AG08395 (cell line): ENCODE data around the gene ATP13A1.
"Not testable (repeated sequence)": the region's sequence is repeated elsewhere in the genome, so short reads cannot be mapped to it uniquely, and the experiment has no call there.

Experiments used
- DNase-seq: peaks from one replicate; pipeline ENCODE4 v3.0.0; 2012; ENCODE audit warnings: mixed read lengths, low spot score

The ATP13A1 gene

DNA sequence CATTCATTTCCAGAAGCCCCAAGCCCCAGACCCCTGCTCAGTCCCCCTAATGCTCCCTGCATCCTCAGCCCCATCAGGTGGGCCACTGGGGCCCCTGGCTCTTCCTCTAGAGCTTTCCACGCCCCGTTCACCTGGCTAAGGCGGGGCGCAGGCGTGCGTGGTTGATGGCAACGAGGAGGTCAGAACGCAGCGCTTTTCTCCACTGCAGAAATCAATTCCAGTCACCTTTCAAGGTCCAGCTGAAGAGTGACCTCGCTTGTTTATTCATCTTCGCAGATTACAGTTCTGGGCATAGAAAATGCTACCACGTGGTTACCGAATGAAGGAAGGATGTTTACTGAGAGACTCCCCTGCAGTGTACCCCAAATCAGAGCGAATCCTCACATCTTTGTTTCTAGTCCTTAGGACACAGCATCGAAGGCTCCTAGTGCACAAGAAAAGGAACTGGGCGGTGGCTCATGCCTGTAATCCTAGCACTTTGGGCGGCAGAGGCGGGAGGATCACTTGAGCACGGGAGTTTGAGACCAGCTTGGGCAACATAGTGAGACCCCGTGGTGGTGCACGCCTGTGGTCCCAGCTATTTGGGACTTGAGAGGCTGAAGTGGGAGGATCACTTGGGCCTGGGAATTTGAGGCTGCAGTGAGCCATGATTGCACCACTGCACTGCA lies 44.2 kb downstream of the ATP13A1 start:
- no peak for DNase-seq

GRCh38 chr19:19618219-19619051 lies 45.0 kb downstream of the ATP13A1 start, which contains the start of gene PBX4:
Gene PBX4, minus strand, starts transcription at chr19:19618687. Its CDS starts 58 bp downstream, at chr19:19618629.
- peak; percentile 97 for DNase-seq

- DNase-seq: no peak
These were observed 48.4 kb downstream of the ATP13A1 start for GRCh38 chr19:19615086-19615485.

GRCh38 chr19:19613506-19613905 lies 50.0 kb downstream of the ATP13A1 start:
- DNase-seq: peak; percentile 80

DNA sequence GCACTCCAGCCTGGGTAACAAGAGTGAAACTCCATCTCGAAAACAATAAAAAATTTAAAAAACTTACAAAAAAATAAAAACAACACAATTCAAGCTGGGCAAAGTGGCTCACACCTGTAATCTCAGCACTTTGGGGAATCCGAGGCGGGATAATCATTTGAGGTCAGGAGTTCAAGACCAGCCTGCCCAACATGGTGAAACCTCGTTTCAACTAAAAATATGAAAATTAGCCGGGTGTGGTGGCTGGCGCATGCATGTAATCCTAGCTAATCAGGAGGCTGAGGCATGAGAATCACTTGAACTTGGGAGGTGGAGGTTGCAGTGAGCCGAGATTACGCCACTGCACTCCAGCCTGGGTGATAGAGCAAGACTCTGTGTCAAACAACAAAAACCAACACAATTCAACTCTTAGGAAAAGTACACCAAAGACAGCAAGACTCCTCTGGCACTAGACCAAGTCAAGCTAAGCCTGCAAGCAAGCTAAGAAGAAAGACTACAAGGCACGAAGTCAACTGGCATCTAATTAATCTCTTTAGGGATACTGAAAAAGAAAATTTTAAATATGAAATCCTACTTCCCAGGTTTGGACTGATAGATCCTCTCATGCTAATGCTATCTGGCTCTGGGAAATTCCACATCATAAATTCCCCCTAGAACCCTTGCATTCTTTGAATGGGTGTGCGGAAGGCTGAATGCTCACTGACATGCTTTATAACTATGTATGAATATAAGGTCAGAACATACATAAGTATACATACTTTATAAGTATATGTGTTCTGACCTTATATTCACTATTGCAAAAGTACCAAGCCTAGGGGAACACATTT lies 52.9 kb downstream of the ATP13A1 start:
- DNase-seq: no peak

GRCh38 chr19:19606686-19607085 lies 56.8 kb downstream of the ATP13A1 start:
- DNase-seq: not testable (repeated sequence)

- DNase-seq: no peak
These were observed 57.5 kb downstream of the ATP13A1 start for GRCh38 chr19:19606021-19606420.

- no peak for DNase-seq
These were observed 60.7 kb downstream of the ATP13A1 start for GRCh38 chr19:19602713-19603324.

- DNase-seq: no peak
These were observed 61.3 kb downstream of the ATP13A1 start for GRCh38 chr19:19602136-19602712.

GRCh38 chr19:19600793-19601330 lies 62.6 kb downstream of the ATP13A1 start:
- DNase-seq: no peak

DNA sequence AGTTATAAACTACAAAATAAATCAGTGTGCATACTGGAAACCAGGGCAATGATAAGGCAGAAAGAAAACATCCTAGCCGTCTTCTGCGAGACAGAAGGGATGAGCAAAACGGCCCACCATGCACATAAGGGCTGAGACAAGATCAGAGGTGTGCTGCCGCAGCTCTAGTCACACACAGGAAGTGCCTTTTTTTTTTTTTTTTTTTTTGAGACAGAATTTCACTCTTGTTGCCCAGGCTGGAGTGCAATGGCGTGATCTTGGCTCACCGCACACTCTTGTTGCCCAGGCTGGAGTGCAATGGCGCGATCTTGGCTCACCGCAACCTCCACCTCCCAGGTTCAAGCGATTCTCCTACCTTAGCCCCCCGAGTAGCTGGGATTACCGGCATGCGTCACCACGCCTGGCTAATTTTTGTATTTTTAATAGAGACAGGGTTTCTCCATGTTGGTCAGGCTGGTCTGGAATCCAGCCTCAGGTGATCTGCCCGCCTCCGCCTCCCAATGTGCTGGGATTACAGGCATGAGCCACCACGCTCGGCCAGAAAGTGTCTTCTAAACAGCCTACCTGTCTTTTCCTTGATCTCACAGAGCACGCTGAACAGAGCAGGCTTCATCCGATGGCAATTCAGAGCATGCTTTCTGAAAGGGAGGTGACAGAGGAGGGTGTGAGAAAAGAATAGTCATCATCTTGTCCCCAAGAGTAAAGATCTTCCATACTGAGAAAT lies 64.6 kb downstream of the ATP13A1 start:
- not testable (repeated sequence) for DNase-seq

- DNase-seq: no peak
These were observed 65.6 kb downstream of the ATP13A1 start for GRCh38 chr19:19597809-19598306.
